DLD1 (cell line): ENCODE measurements around the gene PCNX2.

Experiments used
- in situ Hi-C: cut with HindIII; loops from 2 replicates; pipeline ENCODE4 v1.10.0; 2017; ENCODE audit warnings: low sequenced_read_pairs

Gene PCNX2

GRCh38 chr1:233295237-233295974 lies at the start of gene PCNX2:
Gene PCNX2 (minus strand): TSS chr1:233295725. CDS start chr1:233295478, 247 bp downstream.
- in situ Hi-C loops: no loop called here

- in situ Hi-C loops: no loop called here
Observed at GRCh38 chr1:233343262-233343661, 47.7 kb upstream of the PCNX2 start.

- in situ Hi-C loops: no loop called here
Observed at GRCh38 chr1:233342086-233342485, 46.6 kb upstream of the PCNX2 start.

- in situ Hi-C loops: no loop called here
Observed at GRCh38 chr1:233340966-233341516, 45.5 kb upstream of the PCNX2 start.

GRCh38 chr1:233340031-233340555 lies 44.6 kb upstream of the PCNX2 start:
- in situ Hi-C loops: no loop called here

GRCh38 chr1:233338102-233338501 lies 42.6 kb upstream of the PCNX2 start:
- in situ Hi-C loops: no loop called here

- in situ Hi-C loops: no loop called here
Observed at GRCh38 chr1:233337505-233337904, 42.0 kb upstream of the PCNX2 start.

GRCh38 chr1:233336554-233337456 lies 41.3 kb upstream of the PCNX2 start:
- in situ Hi-C loops: no loop called here

GRCh38 chr1:233334092-233334491 lies 38.6 kb upstream of the PCNX2 start:
- in situ Hi-C loops: no loop called here

- in situ Hi-C loops: no loop called here
Observed at GRCh38 chr1:233333086-233333485, 37.6 kb upstream of the PCNX2 start.

- in situ Hi-C loops: no loop called here
Observed at GRCh38 chr1:233331676-233332519, 36.4 kb upstream of the PCNX2 start.

- in situ Hi-C loops: no loop called here
Observed at GRCh38 chr1:233328142-233328921, 32.8 kb upstream of the PCNX2 start.

GRCh38 chr1:233327651-233328141 lies 32.2 kb upstream of the PCNX2 start, which contains the start of gene MAP3K21:
Gene MAP3K21 (plus strand): TSS chr1:233327724. CDS start chr1:233328029, 305 bp downstream.
- in situ Hi-C loops: no loop called here

GRCh38 chr1:233326811-233327650 lies 31.5 kb upstream of the PCNX2 start:
- in situ Hi-C loops: no loop called here

- in situ Hi-C loops: no loop called here
Observed at GRCh38 chr1:233326319-233326718, 30.8 kb upstream of the PCNX2 start.

GRCh38 chr1:233323718-233324117 lies 28.2 kb upstream of the PCNX2 start:
- in situ Hi-C loops: no loop called here

- in situ Hi-C loops: no loop called here
Observed at GRCh38 chr1:233320023-233320422, 24.5 kb upstream of the PCNX2 start.

- in situ Hi-C loops: no loop called here
Observed at GRCh38 chr1:233319272-233319671, 23.7 kb upstream of the PCNX2 start.

- in situ Hi-C loops: no loop called here
Observed at GRCh38 chr1:233316473-233316872, 20.9 kb upstream of the PCNX2 start.
